ENCODE measurements around the gene VANGL2. TPM values are rescaled to one million over a fixed set of nuclear protein-coding genes. Genes with fewer than 3 reads are reported as not detected.

Gene VANGL2
- total RNA-seq, 1 donor from 2014 or later = 12.7 TPM

GRCh38 chr1:160405331-160405877, 5.0 kb downstream of the VANGL2 start:
- DNase-seq (ENCODE audit: low spot score) = no peak

- DNase-seq (ENCODE audit: low spot score) = no peak
Observed at GRCh38 chr1:160406131-160406968, 6.0 kb downstream of the VANGL2 start.

GRCh38 chr1:160407839-160408801, 7.8 kb downstream of the VANGL2 start:
- no peak for DNase-seq (ENCODE audit: low spot score)

- DNase-seq (ENCODE audit: low spot score) = no peak
Observed at GRCh38 chr1:160408864-160409263, 8.5 kb downstream of the VANGL2 start.

GRCh38 chr1:160409486-160409885, 9.1 kb downstream of the VANGL2 start:
- DNase-seq (ENCODE audit: low spot score) = no peak

GRCh38 chr1:160410406-160411005, 10.1 kb downstream of the VANGL2 start:
- no peak for DNase-seq (ENCODE audit: low spot score)

- DNase-seq (ENCODE audit: low spot score) = no peak
Observed at GRCh38 chr1:160411271-160412027, 11.1 kb downstream of the VANGL2 start.

DNA sequence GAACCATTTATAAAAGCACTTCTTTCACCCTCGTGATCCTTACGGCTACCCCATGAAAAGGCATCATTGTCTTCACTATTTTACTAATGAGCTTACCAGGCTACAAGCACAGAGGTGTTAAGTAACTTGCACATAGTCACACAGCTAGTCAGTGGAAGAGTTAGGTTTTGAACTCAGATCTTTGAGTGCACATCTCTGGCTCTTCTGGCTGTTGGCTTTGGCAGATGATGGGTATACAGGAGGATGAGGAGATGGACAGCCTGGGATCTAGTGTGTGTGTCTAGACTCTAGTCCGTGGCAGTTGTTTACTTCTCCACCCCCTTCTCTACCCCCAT, 11.6 kb downstream of the VANGL2 start:
- DNase-seq (ENCODE audit: low spot score) = no peak

DNA sequence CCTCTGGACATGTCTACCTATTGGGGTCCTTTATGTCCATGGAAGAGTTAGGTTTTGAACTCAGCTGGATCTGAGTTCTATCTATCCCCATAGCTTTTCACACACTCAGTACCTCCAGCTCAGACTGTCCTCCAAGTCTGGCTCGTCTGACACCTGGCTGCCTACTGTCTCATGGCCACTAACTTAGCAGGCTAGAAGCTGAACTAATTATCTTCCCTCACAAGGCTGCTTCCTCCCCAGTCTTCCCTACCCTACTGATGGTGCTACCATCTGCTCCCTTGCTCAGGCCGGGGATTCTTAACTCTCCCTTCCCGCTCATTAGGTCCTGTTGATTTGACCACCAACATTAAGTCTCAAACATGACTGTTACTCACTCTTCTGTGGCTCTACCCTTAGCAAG, 13.4 kb downstream of the VANGL2 start:
- DNase-seq (ENCODE audit: low spot score) = no peak

GRCh38 chr1:160414881-160415280, 14.5 kb downstream of the VANGL2 start:
- no peak for DNase-seq (ENCODE audit: low spot score)

GRCh38 chr1:160415696-160416290, 15.4 kb downstream of the VANGL2 start:
- no peak for DNase-seq (ENCODE audit: low spot score)

- no peak for DNase-seq (ENCODE audit: low spot score)
Observed at GRCh38 chr1:160416369-160416768, 16.0 kb downstream of the VANGL2 start.

- peak; percentile 18 for DNase-seq (ENCODE audit: low spot score)
Observed at GRCh38 chr1:160418483-160418882, 18.1 kb downstream of the VANGL2 start.

DNA sequence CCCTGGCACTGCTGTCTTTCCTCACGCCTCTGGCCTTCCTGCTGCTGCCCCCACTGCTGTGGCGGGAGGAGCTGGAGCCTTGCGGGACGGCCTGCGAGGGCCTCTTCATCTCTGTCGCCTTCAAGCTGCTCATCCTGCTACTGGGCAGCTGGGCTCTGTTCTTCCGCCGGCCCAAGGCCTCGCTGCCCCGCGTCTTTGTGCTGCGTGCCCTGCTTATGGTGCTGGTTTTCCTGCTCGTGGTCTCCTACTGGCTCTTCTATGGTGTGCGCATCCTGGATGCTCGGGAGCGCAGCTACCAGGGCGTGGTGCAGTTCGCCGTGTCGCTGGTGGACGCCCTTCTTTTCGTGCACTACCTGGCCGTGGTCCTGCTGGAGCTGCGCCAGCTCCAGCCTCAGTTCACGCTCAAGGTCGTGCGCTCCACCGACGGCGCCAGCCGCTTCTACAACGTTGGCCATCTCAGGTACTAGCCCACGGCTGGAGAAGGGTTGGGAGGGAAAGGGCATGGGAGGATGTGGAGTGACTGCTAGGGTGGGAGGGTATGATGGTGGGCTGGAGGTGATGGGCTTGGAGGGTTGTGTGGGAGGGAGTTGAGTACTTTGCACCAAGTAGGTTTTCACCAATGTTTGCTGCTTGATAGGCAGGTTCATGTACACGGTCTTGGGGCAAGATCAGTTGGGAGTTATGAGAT, 18.9 kb downstream of the VANGL2 start:
- DNase-seq (ENCODE audit: low spot score) = peak; percentile 33

DNA sequence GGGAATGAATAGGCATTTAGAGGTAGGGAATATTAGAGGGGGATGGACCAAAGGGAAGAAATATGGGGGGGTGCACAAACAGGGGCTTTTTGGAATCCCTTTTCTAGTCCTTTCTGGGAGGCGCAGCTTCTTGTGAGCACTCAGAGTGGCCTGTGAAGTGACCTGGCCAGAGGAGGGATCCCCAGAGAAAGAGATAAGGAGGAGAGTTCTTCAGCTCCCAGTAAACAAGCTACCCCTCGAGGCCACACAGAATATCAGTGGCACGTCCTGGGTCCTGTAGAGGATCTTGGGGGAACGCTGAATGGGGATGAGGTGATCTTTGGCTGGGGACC, 19.4 kb downstream of the VANGL2 start:
- no peak for DNase-seq (ENCODE audit: low spot score)

GRCh38 chr1:160420881-160421842, 20.8 kb downstream of the VANGL2 start:
- DNase-seq (ENCODE audit: low spot score) = peak; percentile 15

GRCh38 chr1:160421881-160422280, 21.5 kb downstream of the VANGL2 start:
- DNase-seq (ENCODE audit: low spot score) = no peak

DNA sequence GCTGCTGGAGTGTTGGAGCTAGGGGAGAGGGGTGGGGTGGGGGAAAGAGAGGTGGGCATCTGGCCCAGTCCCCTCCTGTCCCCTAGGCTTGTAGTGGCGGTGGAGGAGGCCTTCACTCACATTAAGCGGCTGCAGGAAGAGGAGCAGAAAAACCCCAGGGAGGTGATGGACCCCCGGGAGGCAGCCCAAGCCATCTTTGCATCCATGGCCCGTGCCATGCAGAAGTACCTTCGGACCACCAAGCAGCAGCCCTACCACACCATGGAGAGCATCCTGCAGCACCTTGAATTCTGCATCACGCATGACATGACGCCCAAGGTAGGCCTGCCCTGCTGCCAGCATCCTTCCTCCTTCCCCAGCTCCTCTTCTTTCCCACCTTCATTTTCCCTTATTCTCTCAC, 23.6 kb downstream of the VANGL2 start:
- DNase-seq (ENCODE audit: low spot score) = no peak

GRCh38 chr1:160425847-160426246, 25.5 kb downstream of the VANGL2 start:
- no peak for DNase-seq (ENCODE audit: low spot score)

Data from ureter (tissue), 1 donor.